GM12873 (cell line): ENCODE measurements around the gene HTR3D.

Experiments
- TF ChIP-seq, protein P1 (sequence below): IDR thresholded peaks from 2 replicates; pipeline ENCODE4 v1.5.1; 2012; ENCODE audit warnings: low read depth, mild to moderate bottlenecking, moderate library complexity, low read length, control low read depth; ENCODE audit not compliant: insufficient read depth; ENCODE audit errors: missing control alignments

HTR3D gene

DNA sequence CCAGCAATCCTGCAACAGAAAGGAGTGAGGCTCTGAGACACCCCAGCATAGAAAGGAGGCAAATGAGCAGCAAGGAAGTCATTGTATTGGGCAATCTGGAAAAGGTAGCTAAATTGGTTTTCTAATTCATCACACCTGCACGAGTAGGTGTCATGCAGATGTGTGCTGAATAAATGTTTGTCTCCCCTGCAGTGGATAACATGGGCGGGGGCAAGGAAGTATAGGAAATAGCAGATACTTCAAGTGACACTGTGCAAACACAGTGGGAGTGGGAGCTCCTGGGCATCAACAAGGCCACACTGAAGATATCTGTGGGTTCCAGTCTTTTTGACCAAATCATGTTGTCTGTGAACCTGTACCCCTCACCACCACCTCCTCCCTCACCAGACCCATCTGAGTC is 50.9 kb downstream of the HTR3D start:
- TF ChIP-seq, protein P1, sequence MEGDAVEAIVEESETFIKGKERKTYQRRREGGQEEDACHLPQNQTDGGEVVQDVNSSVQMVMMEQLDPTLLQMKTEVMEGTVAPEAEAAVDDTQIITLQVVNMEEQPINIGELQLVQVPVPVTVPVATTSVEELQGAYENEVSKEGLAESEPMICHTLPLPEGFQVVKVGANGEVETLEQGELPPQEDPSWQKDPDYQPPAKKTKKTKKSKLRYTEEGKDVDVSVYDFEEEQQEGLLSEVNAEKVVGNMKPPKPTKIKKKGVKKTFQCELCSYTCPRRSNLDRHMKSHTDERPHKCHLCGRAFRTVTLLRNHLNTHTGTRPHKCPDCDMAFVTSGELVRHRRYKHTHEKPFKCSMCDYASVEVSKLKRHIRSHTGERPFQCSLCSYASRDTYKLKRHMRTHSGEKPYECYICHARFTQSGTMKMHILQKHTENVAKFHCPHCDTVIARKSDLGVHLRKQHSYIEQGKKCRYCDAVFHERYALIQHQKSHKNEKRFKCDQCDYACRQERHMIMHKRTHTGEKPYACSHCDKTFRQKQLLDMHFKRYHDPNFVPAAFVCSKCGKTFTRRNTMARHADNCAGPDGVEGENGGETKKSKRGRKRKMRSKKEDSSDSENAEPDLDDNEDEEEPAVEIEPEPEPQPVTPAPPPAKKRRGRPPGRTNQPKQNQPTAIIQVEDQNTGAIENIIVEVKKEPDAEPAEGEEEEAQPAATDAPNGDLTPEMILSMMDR, result no peak

DNA sequence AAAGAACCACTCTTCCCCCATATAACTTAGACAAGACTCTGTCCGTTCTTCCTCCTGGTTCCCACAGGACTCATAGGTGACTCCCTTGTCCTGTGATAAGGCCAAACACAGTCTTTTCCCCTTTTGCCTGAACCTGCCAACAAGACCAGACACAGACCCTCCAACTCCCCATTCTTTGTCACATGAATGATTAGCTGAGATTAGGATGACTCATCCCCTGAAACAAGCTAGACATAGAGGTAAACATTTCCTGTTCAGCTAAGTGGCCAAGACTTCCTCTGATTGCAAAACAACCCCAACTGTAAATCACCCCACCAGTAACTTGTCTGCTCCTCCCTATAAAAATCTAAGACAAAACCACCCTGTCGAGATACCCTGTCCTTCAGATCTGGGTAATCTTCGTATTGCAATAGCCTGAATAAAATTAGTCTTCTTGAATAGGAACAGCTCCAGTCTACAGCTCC is 53.9 kb downstream of the HTR3D start:
- TF ChIP-seq, protein P1, result no peak
